HFF-Myc (cell line): ENCODE measurements around the gene ZSWIM6.

ENCODE experiments used
- DNase-seq: peaks from one replicate; pipeline ENCODE4 v3.0.0-alpha.2; 2011; ENCODE audit warnings: low read depth; ENCODE audit errors: extremely low read depth
- H3K4me3 ChIP-seq: replicated peaks from 2 replicates; pipeline ENCODE4 v1.5.1; 2011; ENCODE audit warnings: low read depth, mild to moderate bottlenecking, control low read depth, low read length
- TF ChIP-seq, protein P1 (sequence below): IDR thresholded peaks from 2 replicates; pipeline ENCODE4 v1.5.1; 2012; ENCODE audit warnings: mild to moderate bottlenecking, low read depth, low read length, control low read depth; ENCODE audit errors: missing control alignments

Gene ZSWIM6

DNA sequence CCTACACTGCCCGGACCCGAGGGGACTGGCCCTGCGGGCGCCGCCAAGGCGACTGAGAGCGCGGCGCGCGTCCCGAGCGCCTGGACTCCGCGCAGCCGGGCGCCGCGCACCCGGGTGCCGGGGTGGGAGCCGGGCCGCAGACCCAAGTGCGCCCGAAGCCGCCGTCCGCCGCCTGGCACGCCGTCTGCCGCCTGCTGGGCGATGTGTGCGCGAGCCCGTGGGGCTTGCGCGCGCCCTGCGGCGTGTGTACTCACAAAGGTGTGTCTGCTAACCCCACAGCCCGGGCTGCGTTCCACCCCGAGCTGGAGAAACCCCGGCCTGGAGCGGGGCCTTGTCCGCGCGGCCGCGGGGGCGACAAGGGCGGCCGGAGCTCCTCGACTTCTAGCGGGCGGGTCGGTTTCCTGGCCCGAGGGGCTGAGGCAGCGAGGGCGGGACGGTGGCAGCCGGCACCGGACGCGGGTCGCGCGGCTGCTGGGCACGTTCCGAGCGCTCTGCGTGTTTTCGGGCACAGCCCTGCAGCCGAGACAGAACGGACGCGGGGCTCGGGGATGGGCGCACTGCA is 1.1 kb upstream of the ZSWIM6 start:
- peak overlapping the region; percentile 70 for H3K4me3 ChIP-seq
- no peak for DNase-seq
- TF ChIP-seq, protein P1, sequence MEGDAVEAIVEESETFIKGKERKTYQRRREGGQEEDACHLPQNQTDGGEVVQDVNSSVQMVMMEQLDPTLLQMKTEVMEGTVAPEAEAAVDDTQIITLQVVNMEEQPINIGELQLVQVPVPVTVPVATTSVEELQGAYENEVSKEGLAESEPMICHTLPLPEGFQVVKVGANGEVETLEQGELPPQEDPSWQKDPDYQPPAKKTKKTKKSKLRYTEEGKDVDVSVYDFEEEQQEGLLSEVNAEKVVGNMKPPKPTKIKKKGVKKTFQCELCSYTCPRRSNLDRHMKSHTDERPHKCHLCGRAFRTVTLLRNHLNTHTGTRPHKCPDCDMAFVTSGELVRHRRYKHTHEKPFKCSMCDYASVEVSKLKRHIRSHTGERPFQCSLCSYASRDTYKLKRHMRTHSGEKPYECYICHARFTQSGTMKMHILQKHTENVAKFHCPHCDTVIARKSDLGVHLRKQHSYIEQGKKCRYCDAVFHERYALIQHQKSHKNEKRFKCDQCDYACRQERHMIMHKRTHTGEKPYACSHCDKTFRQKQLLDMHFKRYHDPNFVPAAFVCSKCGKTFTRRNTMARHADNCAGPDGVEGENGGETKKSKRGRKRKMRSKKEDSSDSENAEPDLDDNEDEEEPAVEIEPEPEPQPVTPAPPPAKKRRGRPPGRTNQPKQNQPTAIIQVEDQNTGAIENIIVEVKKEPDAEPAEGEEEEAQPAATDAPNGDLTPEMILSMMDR = peak; percentile 35

DNA sequence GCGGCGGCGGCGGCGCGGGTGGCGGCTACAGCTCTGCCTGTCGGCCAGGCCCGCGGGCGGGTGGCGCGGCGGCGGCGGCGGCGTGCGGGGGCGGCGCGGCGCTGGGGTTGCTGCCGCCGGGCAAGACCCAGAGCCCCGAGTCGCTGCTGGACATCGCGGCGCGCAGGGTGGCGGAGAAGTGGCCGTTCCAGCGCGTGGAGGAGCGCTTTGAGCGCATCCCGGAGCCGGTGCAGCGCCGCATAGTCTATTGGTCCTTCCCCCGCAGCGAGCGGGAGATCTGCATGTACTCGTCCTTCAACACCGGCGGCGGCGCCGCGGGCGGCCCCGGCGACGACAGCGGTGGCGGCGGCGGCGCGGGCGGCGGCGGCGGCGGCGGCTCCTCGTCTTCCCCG is 296 bp downstream of the ZSWIM6 start:
- TF ChIP-seq, protein P1 = no peak
- no peak for DNase-seq
- peak overlapping the region; percentile 72 for H3K4me3 ChIP-seq

DNA sequence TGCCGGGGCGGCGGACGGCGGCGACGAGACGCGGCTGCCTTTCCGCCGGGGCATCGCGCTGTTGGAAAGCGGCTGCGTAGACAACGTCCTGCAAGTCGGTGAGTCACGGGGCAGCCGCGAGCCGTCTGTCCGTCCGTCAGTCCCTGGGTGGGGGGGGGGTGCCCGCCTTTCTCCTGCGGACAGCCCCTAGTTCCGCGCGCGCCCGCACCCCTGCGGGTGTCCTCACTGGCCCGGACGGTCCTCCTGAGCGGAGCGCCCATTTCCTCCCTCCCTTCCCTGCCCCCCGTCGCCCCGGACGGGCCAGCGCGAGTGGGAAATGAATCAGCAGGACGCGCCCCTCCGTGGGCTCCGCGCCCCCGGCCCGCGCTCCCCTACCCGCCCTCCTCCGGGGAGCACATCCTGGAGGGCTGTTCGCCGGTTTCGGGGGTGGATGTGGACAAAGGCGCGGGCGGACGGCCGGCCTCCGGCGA is 828 bp downstream of the ZSWIM6 start:
- H3K4me3 ChIP-seq = peak overlapping the region; percentile 72
- no peak for DNase-seq
- TF ChIP-seq, protein P1 = no peak

DNA sequence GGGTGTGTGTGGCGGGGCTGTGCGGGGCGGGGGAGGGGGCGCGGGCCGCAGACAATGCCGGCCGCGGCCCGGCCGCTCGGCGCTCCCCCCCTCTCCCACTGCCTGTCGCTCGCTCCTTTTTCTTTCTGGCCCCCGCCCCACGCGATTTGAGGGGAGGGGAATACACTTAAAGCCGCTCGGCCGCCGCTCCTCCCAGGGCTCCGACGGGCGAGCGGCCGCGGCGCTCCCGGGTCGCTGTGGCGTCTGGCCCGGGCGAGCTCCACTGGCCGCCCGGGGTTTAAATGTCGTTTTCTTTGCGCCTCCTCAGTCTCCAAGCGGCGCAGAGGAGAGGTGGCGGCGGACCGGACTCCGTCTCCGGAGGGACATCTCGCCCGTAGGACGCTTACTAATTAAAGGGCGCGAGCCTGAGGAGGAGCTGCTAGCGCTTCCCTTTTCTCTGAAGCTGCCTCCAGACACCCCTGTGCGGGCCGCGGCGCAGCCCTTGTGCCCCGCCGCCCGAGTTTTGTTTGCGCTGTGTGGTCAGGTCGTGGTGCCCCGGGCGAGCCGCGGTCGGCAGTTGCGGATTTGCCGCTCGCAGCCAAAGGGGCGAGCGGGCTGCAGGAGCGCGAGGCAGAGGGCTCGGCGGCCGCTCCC is 1.4 kb downstream of the ZSWIM6 start:
- peak overlapping the region; percentile 72 for H3K4me3 ChIP-seq
- TF ChIP-seq, protein P1 = no peak
- no peak for DNase-seq

DNA sequence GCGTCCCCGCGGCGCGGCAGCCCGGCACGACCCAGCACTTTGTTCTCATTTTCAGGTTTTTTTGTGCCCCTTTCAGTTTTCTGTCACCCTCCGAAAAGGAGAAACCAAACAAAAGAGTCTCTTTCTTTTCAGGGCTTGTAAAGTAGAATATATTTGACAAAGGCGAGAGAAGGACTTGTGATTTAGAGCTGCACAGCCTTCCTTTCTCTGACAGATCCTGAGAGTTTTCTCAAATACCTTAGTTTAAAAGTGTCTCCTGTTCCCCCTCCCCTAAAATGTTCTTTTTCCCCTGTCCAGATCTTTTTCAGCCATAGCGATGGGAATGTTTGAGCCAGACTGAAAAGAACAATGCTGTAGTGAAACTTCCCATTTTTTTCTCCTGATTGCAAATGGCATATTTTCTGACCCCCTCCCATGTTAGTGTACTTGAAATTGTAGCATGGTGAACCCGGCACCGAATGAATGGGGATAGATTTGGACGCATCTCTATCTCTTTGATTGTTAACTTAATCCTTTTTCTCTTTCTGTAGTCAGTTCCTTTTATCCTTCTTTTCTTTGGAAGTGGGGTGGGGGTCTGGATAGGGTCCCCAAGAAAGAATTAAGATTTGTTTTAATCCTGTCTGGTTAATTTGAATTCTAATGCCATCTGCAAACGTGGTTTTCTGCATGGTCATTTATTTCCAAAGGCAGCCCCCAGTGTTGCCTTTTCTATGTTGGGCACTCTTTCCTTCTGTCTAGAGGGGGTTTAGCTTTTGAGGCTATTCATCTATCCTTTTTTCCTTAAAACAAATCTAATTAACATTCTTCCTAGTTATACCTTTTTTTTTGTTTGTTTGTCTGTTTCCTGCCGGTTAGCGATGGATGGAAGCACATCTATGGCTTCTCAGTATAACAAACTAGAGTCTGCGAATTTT is 2.2 kb downstream of the ZSWIM6 start:
- TF ChIP-seq, protein P1 = no peak
- DNase-seq = no peak
- peak overlapping the region; percentile 72 for H3K4me3 ChIP-seq

DNA sequence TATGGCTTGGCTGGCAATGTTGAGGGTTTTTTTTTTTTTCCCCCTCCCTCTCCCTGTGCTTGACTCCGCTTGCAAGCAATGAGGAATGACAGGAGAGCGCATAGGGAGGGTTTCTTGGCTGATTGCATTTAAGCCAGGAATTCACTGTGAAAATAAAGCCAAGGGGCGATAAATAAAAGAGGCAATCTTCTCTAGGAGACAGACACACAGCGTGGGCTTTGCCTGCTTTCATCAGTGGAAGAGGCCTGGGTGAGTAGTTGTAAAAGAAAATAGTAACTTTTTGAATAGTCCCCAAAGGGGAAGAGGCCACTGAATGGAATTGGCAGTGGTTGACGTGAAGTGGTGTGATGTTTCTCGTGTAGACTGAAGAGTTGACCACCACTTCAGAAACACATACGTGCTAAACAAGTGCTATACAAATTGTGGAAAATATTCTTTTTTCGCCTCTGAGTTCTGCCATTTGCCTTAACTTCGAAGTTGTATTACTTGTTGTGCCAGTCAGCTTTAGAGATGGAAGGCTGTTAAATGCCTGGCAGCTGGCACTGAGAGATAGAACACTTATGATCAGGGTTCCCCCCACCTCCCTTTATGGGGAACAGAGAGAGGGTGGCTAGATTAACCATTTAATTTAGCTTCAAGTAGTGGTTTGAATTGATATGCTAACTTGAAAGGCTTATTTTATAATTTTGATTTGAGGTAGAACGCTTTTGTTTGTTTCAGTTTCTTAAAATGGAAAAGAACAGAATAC is 3.0 kb downstream of the ZSWIM6 start:
- H3K4me3 ChIP-seq = peak overlapping the region; percentile 72
- no peak for DNase-seq
- TF ChIP-seq, protein P1 = no peak
